HepG2 (cell line): ENCODE results near the gene RPF1. TPM values are rescaled to one million over a fixed set of nuclear protein-coding genes. Genes with fewer than 3 reads are reported as not detected.

Experiments used
- CC2D1A ChIP-seq: sonication (generic); formaldehyde crosslinking; IDR thresholded peaks from 2 replicates; pipeline ENCODE4 v1.8.1; 2023; ENCODE audit warnings: mild to moderate bottlenecking, missing genetic modification reagents
- KDM2A ChIP-seq: sonication (generic); formaldehyde crosslinking; IDR thresholded peaks from 2 replicates; pipeline ENCODE4 v1.4.0; 2020; ENCODE audit warnings: low read depth, missing genetic modification reagents, borderline replicate concordance
- NONO ChIP-seq, 2 experiments: fragments of 450-650 bp in 1 of 2; sonication (generic) in 1 of 2; formaldehyde crosslinking in 1 of 2; IDR thresholded peaks in 1 of 2; conservative IDR thresholded peaks in 1 of 2; 2 replicates each; pipeline versions ENCODE4 v1.6.1 to v1.8.0; 2017 to 2022; ENCODE audit warnings: mild to moderate bottlenecking in 1 of 2, missing genetic modification reagents in 1 of 2, moderate library complexity in 1 of 2
- POLR2AphosphoS5 ChIP-seq: IDR thresholded peaks from 2 replicates; pipeline ENCODE4 v1.6.1; 2012; ENCODE audit warnings: low read depth, low read length
- RXRA ChIP-seq: sonication (generic); formaldehyde crosslinking; IDR thresholded peaks from 2 replicates; pipeline ENCODE4 v1.5.1; 2020; ENCODE audit warnings: missing genetic modification reagents
- SAP130 ChIP-seq: IDR thresholded peaks from 2 replicates; pipeline ENCODE4 v1.6.1; 2016; ENCODE audit warnings: low read depth
- SIX1 ChIP-seq: sonication (generic); formaldehyde crosslinking; IDR thresholded peaks from 2 replicates; pipeline ENCODE4 v1.4.0; 2020; ENCODE audit warnings: missing genetic modification reagents, borderline replicate concordance
- SYNCRIP ChIP-seq: fragments of 200-400 bp; formaldehyde crosslinking; IDR thresholded peaks from 2 replicates; pipeline ENCODE4 v1.6.1; 2018; ENCODE audit warnings: mild to moderate bottlenecking, low read depth, low read length; ENCODE audit not compliant: insufficient read depth
- TAF15 ChIP-seq: fragments of 200-400 bp; formaldehyde crosslinking; IDR thresholded peaks from one replicate; pipeline ENCODE4 v1.6.1; 2018; ENCODE audit warnings: mild to moderate bottlenecking, low read depth, low read length; ENCODE audit not compliant: poor library complexity, severe bottlenecking
- TOPORS ChIP-seq: sonication (generic); formaldehyde crosslinking; IDR thresholded peaks from 2 replicates; pipeline ENCODE4 v1.8.0; 2023; ENCODE audit warnings: mild to moderate bottlenecking, missing genetic modification reagents
- ZMYM4 ChIP-seq: sonication (generic); formaldehyde crosslinking; IDR thresholded peaks from 2 replicates; pipeline ENCODE4 v1.8.1; 2023; ENCODE audit warnings: mild to moderate bottlenecking, missing genetic modification reagents
- ZNF180 ChIP-seq: sonication (generic); formaldehyde crosslinking; IDR thresholded peaks from 2 replicates; pipeline ENCODE4 v1.4.0; 2020; ENCODE audit warnings: low read depth, missing genetic modification reagents, borderline replicate concordance
- ZNF251 ChIP-seq: sonication (generic); formaldehyde crosslinking; IDR thresholded peaks from 2 replicates; pipeline ENCODE4 v1.9.0; 2021; ENCODE audit warnings: mild to moderate bottlenecking, missing genetic modification reagents
- ZNF260 ChIP-seq: sonication (generic); formaldehyde crosslinking; IDR thresholded peaks from 2 replicates; pipeline ENCODE4 v1.4.0; 2020; ENCODE audit warnings: missing genetic modification reagents, low read depth, mild to moderate bottlenecking, borderline replicate concordance
- ZNF263 ChIP-seq: sonication (generic); formaldehyde crosslinking; IDR thresholded peaks from 2 replicates; pipeline ENCODE4 v1.4.0; 2020; ENCODE audit warnings: missing genetic modification reagents
- ZNF34 ChIP-seq: sonication (generic); formaldehyde crosslinking; IDR thresholded peaks from 2 replicates; pipeline ENCODE4 v1.4.0; 2020; ENCODE audit warnings: mild to moderate bottlenecking, missing genetic modification reagents, borderline replicate concordance
- ZNF451 ChIP-seq: sonication (generic); formaldehyde crosslinking; IDR thresholded peaks from 2 replicates; pipeline ENCODE4 v1.5.0; 2020; ENCODE audit warnings: mild to moderate bottlenecking, missing genetic modification reagents
- ZNF629 ChIP-seq: sonication (generic); formaldehyde crosslinking; conservative IDR thresholded peaks from 2 replicates; pipeline ENCODE4 v1.5.0; 2020; ENCODE audit warnings: missing genetic modification reagents
- ZNF737 ChIP-seq: sonication (generic); formaldehyde crosslinking; IDR thresholded peaks from 2 replicates; pipeline ENCODE4 v1.5.0; 2020; ENCODE audit warnings: missing genetic modification reagents, mild to moderate bottlenecking, borderline replicate concordance
- polyA plus RNA-seq, 8 experiments: library from polyadenylated mRNA; depleted of rRNA in 3 of 8; stranded (reverse) in 7 of 8; unstranded in 1 of 8; fragments of >200 nt; fragmentation: Illumina TruSeq in 4 of 8; extraction: Trizol in 4 of 8; gene quantifications; 2 replicates each; pipeline versions ENCODE4 v1.2.1 to v1.2.3, GENCODE V29; 2011 to 2016; ENCODE audit warnings: low read depth in 4 of 8, missing spikeins in 1 of 8, mixed read lengths in 1 of 8; ENCODE audit not compliant: insufficient read depth in 1 of 8
- total RNA-seq, 5 experiments: library from RNA; depleted of rRNA; stranded (reverse); fragments of >200 nt; fragmentation: Illumina TruSeq; extraction: Trizol; gene quantifications; 2 replicates each; pipeline ENCODE4 v1.2.3, GENCODE V29; 2016; ENCODE audit warnings: low read depth in 1 of 5
- TF ChIP-seq, protein P1 (sequence below): sonication (generic); formaldehyde crosslinking; IDR thresholded peaks from 2 replicates; pipeline ENCODE4 v1.5.0; 2020; ENCODE audit warnings: missing genetic modification reagents
- TF ChIP-seq, protein P2 (sequence below): sonication (generic); formaldehyde crosslinking; IDR thresholded peaks from 2 replicates; pipeline ENCODE4 v1.4.0; 2020; ENCODE audit warnings: mild to moderate bottlenecking, missing genetic modification reagents
- TF ChIP-seq, protein P3 (sequence below): IDR thresholded peaks from 2 replicates; pipeline ENCODE4 v1.6.1; 2012; ENCODE audit warnings: inconsistent platforms
- TF ChIP-seq, protein P4 (sequence below): sonication (generic); formaldehyde crosslinking; IDR thresholded peaks from 2 replicates; pipeline ENCODE4 v1.4.0; 2020; ENCODE audit warnings: missing genetic modification reagents; ENCODE audit errors: not compliant biosample characterization
- TF ChIP-seq, protein P5 (sequence below): sonication (generic); formaldehyde crosslinking; IDR thresholded peaks from 2 replicates; pipeline ENCODE4 v1.9.0; 2022; ENCODE audit warnings: low read depth, missing genetic modification reagents

RPF1 gene
- total and polyA plus RNA-seq, 2 of the 13 experiments (the other 11 are each of a cell fraction or from before 2014, with no cell fraction given), result 23.0 to 39.0 TPM

DNA sequence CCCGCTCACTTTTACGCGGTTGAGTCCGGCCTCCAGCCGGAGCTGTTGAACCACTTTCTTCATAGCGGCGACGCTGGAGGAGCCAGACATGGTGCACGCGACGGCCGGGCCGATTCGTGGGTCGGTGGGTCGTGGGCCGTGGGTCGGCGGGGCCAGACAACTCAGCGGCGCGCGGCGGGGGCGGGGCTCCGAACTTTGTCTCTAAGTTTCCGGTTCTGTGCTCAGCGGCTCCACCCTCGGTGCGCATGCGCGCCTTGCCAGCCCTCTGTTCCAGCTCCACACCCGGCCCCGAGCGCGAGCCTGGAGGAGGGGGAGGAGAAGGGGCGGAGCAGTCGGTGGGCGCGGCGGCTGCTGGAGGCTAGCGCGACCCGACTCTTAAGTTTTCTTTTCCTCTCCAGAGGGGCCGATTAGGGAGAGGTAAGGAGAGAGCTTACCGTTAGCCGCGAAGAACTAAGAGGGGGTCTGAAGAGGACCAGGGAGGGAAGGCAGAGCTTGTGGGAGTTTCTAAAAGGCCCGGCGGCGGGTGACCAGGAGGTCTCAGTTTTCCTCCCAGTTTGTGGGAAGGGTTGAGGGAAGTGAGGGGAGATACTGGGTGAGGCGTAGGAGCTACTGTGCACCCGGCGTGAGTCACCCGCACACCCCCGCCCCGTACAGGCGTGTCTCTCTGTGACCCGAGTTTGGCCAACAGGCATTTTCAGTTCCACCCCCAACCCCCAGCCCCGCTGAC lies 27.1 kb downstream of the RPF1 start, which contains the start of the genes GNG5 and SPATA1 (continued):
- TF ChIP-seq, protein P1, sequence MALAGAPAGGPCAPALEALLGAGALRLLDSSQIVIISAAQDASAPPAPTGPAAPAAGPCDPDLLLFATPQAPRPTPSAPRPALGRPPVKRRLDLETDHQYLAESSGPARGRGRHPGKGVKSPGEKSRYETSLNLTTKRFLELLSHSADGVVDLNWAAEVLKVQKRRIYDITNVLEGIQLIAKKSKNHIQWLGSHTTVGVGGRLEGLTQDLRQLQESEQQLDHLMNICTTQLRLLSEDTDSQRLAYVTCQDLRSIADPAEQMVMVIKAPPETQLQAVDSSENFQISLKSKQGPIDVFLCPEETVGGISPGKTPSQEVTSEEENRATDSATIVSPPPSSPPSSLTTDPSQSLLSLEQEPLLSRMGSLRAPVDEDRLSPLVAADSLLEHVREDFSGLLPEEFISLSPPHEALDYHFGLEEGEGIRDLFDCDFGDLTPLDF (CRISPR knock-in tag), result no peak; the same call in 1 of the 2 replicates
- TF ChIP-seq ZNF180 (CRISPR knock-in tag) (no peak), ZNF451 (peak; percentile 66; the same call in 1 of the 2 replicates), ZNF263 (CRISPR knock-in tag) (no peak), ZNF737 (CRISPR knock-in tag) (no peak), SIX1 (CRISPR knock-in tag) (no peak), ZNF34 (no peak), CC2D1A (no peak), KDM2A (CRISPR knock-in tag) (peak; percentile 55), SYNCRIP (no peak), TOPORS (CRISPR knock-in tag) (no peak; the same call in 1 of the 2 replicates), ZNF251 (CRISPR knock-in tag) (no peak), TAF15 (no peak), POLR2AphosphoS5 (peak; percentile 76), SAP130 (peak; percentile 70), ZNF260 (CRISPR knock-in tag) (no peak), ZNF629 (CRISPR knock-in tag) (no peak), ZMYM4 (CRISPR knock-in tag) (peak; percentile 72), RXRA (CRISPR knock-in tag) (peak; percentile 54), NONO (IDR thresholded peaks at IDR 0.05) (no peak), NONO (CRISPR knock-in tag; conservative IDR thresholded peaks at IDR 0.05) (no peak)
- TF ChIP-seq, protein P2, sequence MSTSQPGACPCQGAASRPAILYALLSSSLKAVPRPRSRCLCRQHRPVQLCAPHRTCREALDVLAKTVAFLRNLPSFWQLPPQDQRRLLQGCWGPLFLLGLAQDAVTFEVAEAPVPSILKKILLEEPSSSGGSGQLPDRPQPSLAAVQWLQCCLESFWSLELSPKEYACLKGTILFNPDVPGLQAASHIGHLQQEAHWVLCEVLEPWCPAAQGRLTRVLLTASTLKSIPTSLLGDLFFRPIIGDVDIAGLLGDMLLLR (CRISPR knock-in tag), result no peak
- TF ChIP-seq, protein P3, sequence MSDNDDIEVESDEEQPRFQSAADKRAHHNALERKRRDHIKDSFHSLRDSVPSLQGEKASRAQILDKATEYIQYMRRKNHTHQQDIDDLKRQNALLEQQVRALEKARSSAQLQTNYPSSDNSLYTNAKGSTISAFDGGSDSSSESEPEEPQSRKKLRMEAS, result peak; percentile 58; the same call in 1 of the 2 replicates
- TF ChIP-seq, protein P4, sequence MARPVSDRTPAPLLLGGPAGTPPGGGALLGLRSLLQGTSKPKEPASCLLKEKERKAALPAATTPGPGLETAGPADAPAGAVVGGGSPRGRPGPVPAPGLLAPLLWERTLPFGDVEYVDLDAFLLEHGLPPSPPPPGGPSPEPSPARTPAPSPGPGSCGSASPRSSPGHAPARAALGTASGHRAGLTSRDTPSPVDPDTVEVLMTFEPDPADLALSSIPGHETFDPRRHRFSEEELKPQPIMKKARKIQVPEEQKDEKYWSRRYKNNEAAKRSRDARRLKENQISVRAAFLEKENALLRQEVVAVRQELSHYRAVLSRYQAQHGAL (CRISPR knock-in tag), result no peak
- TF ChIP-seq, protein P5, sequence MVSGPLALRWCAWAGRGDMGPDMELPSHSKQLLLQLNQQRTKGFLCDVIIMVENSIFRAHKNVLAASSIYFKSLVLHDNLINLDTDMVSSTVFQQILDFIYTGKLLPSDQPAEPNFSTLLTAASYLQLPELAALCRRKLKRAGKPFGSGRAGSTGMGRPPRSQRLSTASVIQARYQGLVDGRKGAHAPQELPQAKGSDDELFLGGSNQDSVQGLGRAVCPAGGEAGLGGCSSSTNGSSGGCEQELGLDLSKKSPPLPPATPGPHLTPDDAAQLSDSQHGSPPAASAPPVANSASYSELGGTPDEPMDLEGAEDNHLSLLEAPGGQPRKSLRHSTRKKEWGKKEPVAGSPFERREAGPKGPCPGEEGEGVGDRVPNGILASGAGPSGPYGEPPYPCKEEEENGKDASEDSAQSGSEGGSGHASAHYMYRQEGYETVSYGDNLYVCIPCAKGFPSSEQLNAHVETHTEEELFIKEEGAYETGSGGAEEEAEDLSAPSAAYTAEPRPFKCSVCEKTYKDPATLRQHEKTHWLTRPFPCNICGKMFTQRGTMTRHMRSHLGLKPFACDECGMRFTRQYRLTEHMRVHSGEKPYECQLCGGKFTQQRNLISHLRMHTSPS, result no peak
